NCI-H146 treated with DMSO at 0.1 percent for 48 hours (cell line): ENCODE measurements around the gene SLC16A9.
"Not testable (repeated sequence)": the region's sequence is repeated elsewhere in the genome, so short reads cannot be mapped to it uniquely, and the experiment has no call there.

Experiments
- DNase-seq: peaks from one replicate; lab custom pipeline; 2025; ENCODE audit not compliant: unreplicated experiment; lab: John Stamatoyannopoulos, UW

SLC16A9 gene

GRCh38 chr10:59709395-59710125 lies at the start of gene SLC16A9:
SLC16A9 (minus strand) TSS chr10:59709850; CDS start chr10:59684291, 25,559 bp downstream.
- peak; percentile 56 for DNase-seq

GRCh38 chr10:59757966-59758365 lies 48.3 kb upstream of the SLC16A9 start:
- DNase-seq = no peak

- DNase-seq = no peak
Measured at GRCh38 chr10:59754951-59755350, 45.3 kb upstream of the SLC16A9 start.

GRCh38 chr10:59753267-59753666 lies 43.6 kb upstream of the SLC16A9 start, which contains the start of gene MRLN:
MRLN (minus strand) TSS chr10:59753455.
- DNase-seq = no peak

GRCh38 chr10:59752278-59752940 lies 42.8 kb upstream of the SLC16A9 start:
- DNase-seq = no peak

GRCh38 chr10:59750155-59750945 lies 40.7 kb upstream of the SLC16A9 start:
- no peak for DNase-seq

GRCh38 chr10:59748834-59749233 lies 39.2 kb upstream of the SLC16A9 start:
- DNase-seq = no peak

GRCh38 chr10:59745163-59745650 lies 35.6 kb upstream of the SLC16A9 start:
- DNase-seq = no peak

- not testable (repeated sequence) for DNase-seq
Measured at GRCh38 chr10:59744762-59745161, 35.1 kb upstream of the SLC16A9 start.

GRCh38 chr10:59744156-59744555 lies 34.5 kb upstream of the SLC16A9 start:
- DNase-seq = not testable (repeated sequence)

- no peak for DNase-seq
Measured at GRCh38 chr10:59741583-59741982, 31.9 kb upstream of the SLC16A9 start.

GRCh38 chr10:59741048-59741447 lies 31.4 kb upstream of the SLC16A9 start:
- DNase-seq = no peak

- no peak for DNase-seq
Measured at GRCh38 chr10:59736749-59737148, 27.1 kb upstream of the SLC16A9 start.

- no peak for DNase-seq
Measured at GRCh38 chr10:59735296-59735695, 25.6 kb upstream of the SLC16A9 start.

GRCh38 chr10:59734014-59734462 lies 24.4 kb upstream of the SLC16A9 start:
- DNase-seq = no peak

- DNase-seq = not testable (repeated sequence)
Measured at GRCh38 chr10:59733321-59734013, 23.8 kb upstream of the SLC16A9 start.

GRCh38 chr10:59732849-59733248 lies 23.2 kb upstream of the SLC16A9 start:
- DNase-seq = not testable (repeated sequence)

GRCh38 chr10:59729167-59729566 lies 19.5 kb upstream of the SLC16A9 start:
- not testable (repeated sequence) for DNase-seq

GRCh38 chr10:59724098-59724938 lies 14.7 kb upstream of the SLC16A9 start:
- DNase-seq = no peak

GRCh38 chr10:59720377-59720776 lies 10.7 kb upstream of the SLC16A9 start:
- DNase-seq = no peak
